HS-27A (cell line): ENCODE data around the gene LHCGR.
A peak's percentile ranks its signal among the peaks of the same experiment; 100 is the strongest.
"Not testable (repeated sequence)": the region's sequence is repeated elsewhere in the genome, so short reads cannot be mapped to it uniquely, and the experiment has no call there.

Source experiments
- DNase-seq: peaks from one replicate; pipeline ENCODE4 v3.0.0-alpha.2; 2012; ENCODE audit warnings: low read depth, missing footprints

Gene LHCGR

GRCh38 chr2:48709096-48710034, 46.2 kb downstream of the LHCGR start:
- no peak for DNase-seq

GRCh38 chr2:48707466-48707865, 48.1 kb downstream of the LHCGR start:
- DNase-seq: no peak

GRCh38 chr2:48703621-48704020, 51.9 kb downstream of the LHCGR start:
- DNase-seq: not testable (repeated sequence)

- DNase-seq: no peak
Observed at GRCh38 chr2:48699348-48699930, 56.1 kb downstream of the LHCGR start.

GRCh38 chr2:48696881-48697280, 58.6 kb downstream of the LHCGR start:
- DNase-seq: no peak

- no peak for DNase-seq
Observed at GRCh38 chr2:48695991-48696390, 59.5 kb downstream of the LHCGR start.

- no peak for DNase-seq
Observed at GRCh38 chr2:48694149-48694548, 61.4 kb downstream of the LHCGR start.

GRCh38 chr2:48693645-48694044, 61.9 kb downstream of the LHCGR start:
- no peak for DNase-seq

- DNase-seq: no peak
Observed at GRCh38 chr2:48693066-48693465, 62.5 kb downstream of the LHCGR start.

- no peak for DNase-seq
Observed at GRCh38 chr2:48691935-48692691, 63.4 kb downstream of the LHCGR start.

- DNase-seq: no peak
Observed at GRCh38 chr2:48685126-48685525, 70.4 kb downstream of the LHCGR start.

- DNase-seq: no peak
Observed at GRCh38 chr2:48677450-48677849, 78.1 kb downstream of the LHCGR start.

GRCh38 chr2:48674933-48675332, 80.6 kb downstream of the LHCGR start:
- no peak for DNase-seq

- no peak for DNase-seq
Observed at GRCh38 chr2:48673581-48673980, 81.9 kb downstream of the LHCGR start.

GRCh38 chr2:48668992-48669391, 86.5 kb downstream of the LHCGR start:
- DNase-seq: no peak

GRCh38 chr2:48651158-48651790, 104.2 kb downstream of the LHCGR start:
- peak; percentile 19 for DNase-seq

- no peak for DNase-seq
Observed at GRCh38 chr2:48638261-48638660, 117.3 kb downstream of the LHCGR start.
